ENCODE measurements around the gene SLC9A7. TPM values are rescaled to one million over a fixed set of nuclear protein-coding genes. Genes with fewer than 3 reads are reported as not detected.

SLC9A7 gene
- total and polyA plus RNA-seq, 2 of the 13 experiments (the other 11 are each of a cell fraction or from before 2014, with no cell fraction given), result 5.8 to 7.2 TPM

GRCh38 chrX:46588263-46588662 is 170.7 kb downstream of the SLC9A7 start:
- Histone ChIP-seq H3K36me3 (replicated peaks in 1 of 2; ENCODE audit: control insufficient read depth in 1 of 2, insufficient read depth in 2 of 2, low read length in 2 of 2) (peaks cover 0 to 3% of the 10 kb centered on the region in 2 experiments; a peak in 1 of 5 replicates), H3K9me3 (ENCODE audit: low read length) (no peaks in the 10 kb centered on the region), H3K4me2 (ENCODE audit: low read depth, low read length) (no peak overlapping the region), H3K9ac (ENCODE audit: insufficient read depth, low read depth, low read length) (no peak overlapping the region), H3K27ac (ENCODE audit: extremely low read length, insufficient read depth, low read length) (no peak overlapping the region), H4K20me1 (ENCODE audit: insufficient read depth, low read length) (no peaks in the 10 kb centered on the region), H3K79me2 (ENCODE audit: insufficient read depth, low read length) (no peaks in the 10 kb centered on the region), H3K4me3 (replicated peaks in 1 of 3; ENCODE audit: insufficient read depth in 1 of 3, low read depth in 2 of 3, low read length in 3 of 3) (no peak overlapping the region), H2AFZ (ENCODE audit: low read length) (no peak overlapping the region), H3K27me3 (ENCODE audit: control insufficient read depth in 1 of 2, insufficient read depth in 2 of 2, low read length in 2 of 2) (no peaks in the 10 kb centered on the region), H3K4me1 (ENCODE audit: insufficient read depth, low read length) (0 out of 2 replicates have a peak, but pooled peaks cover 6% of the 10 kb centered on the region)
- 100% methylated on average over 1 of the region's 4 CpGs for WGBS (ENCODE audit: low lambda C conversion rate)
- ChIA-PET POLR2A (no interaction called here), CTCF (ENCODE audit: low intra/inter-chr PET ratio, low total read pairs) (no interaction called here)
- FAIRE-seq, result no peak
- intact Hi-C loops (cut with micrococcal nuclease; ENCODE audit: unreplicated experiment) (no loop called here), in situ Hi-C loops (cut with HindIII; ENCODE audit: extremely low pct_ligation_motif_present, low pct_unique_long_range_greater_than_20kb) (no loop called here)
- ATAC-seq, result no peak
- BruUV-seq (replicated peaks), result no TSS peak
- TF ChIP-seq NR1H2 (CRISPR knock-in tag; IDR thresholded peaks at IDR 0.05; ENCODE audit: borderline replicate concordance, low read depth) (no peak), PRDM10 (CRISPR knock-in tag; IDR thresholded peaks at IDR 0.05; ENCODE audit: low read depth) (no peak), ZNF549 (CRISPR knock-in tag; IDR thresholded peaks at IDR 0.05) (no peak), U2AF1 (optimal IDR thresholded peaks at IDR 0.05; ENCODE audit: low read depth, low read length) (no peak)
- DNase-seq (ENCODE audit: low spot score), result no peak

GRCh38 chrX:46587753-46588171 is 171.2 kb downstream of the SLC9A7 start:
- ATAC-seq, result no peak
- TF ChIP-seq ZBTB37 (CRISPR knock-in tag; IDR thresholded peaks at IDR 0.05) (no peak), ZNF720 (CRISPR knock-in tag; IDR thresholded peaks at IDR 0.05) (no peak), HOXA5 (CRISPR knock-in tag; IDR thresholded peaks at IDR 0.05) (no peak), PHF20 (CRISPR knock-in tag; IDR thresholded peaks at IDR 0.05) (no peak), NR1H2 (CRISPR knock-in tag; IDR thresholded peaks at IDR 0.05; ENCODE audit: borderline replicate concordance, low read depth) (no peak), ZNF7 (CRISPR knock-in tag; IDR thresholded peaks at IDR 0.05) (no peak), MNT (IDR thresholded peaks at IDR 0.05) (no peak), TFAP4 (IDR thresholded peaks at IDR 0.05; ENCODE audit: borderline replicate concordance, low read depth) (no peak), ZNF17 (CRISPR knock-in tag; IDR thresholded peaks at IDR 0.05) (no peak)

More at GRCh38 chrX:46587753-46588171, 171.2 kb downstream of the SLC9A7 start:
- Histone ChIP-seq H3K9me3 (ENCODE audit: low read length) (no peaks in the 10 kb centered on the region), H2AFZ (ENCODE audit: low read length) (no peak overlapping the region), H3K4me1 (ENCODE audit: insufficient read depth, low read length) (0 out of 2 replicates have a peak, but pooled peaks cover 9% of the 10 kb centered on the region), H3K79me2 (ENCODE audit: insufficient read depth, low read length) (no peaks in the 10 kb centered on the region), H3K4me3 (replicated peaks in 1 of 3; ENCODE audit: insufficient read depth in 1 of 3, low read depth in 2 of 3, low read length in 3 of 3) (no peak overlapping the region), H3K36me3 (replicated peaks in 1 of 2; ENCODE audit: control insufficient read depth in 1 of 2, insufficient read depth in 2 of 2, low read length in 2 of 2) (peaks cover 0 to 3% of the 10 kb centered on the region in 2 experiments; a peak in 1 of 5 replicates), H4K20me1 (ENCODE audit: insufficient read depth, low read length) (no peaks in the 10 kb centered on the region), H3K4me2 (ENCODE audit: low read depth, low read length) (no peak overlapping the region), H3K27me3 (ENCODE audit: control insufficient read depth in 1 of 2, insufficient read depth in 2 of 2, low read length in 2 of 2) (no peaks in the 10 kb centered on the region), H3K9ac (ENCODE audit: insufficient read depth, low read depth, low read length) (no peak overlapping the region), H3K27ac (ENCODE audit: extremely low read length, insufficient read depth, low read length) (no peak overlapping the region)
- FAIRE-seq (no peak), DNase-seq (ENCODE audit: low spot score) (no peak)
- BruUV-seq (replicated peaks), result no TSS peak
- intact Hi-C loops (cut with micrococcal nuclease; ENCODE audit: unreplicated experiment), result no loop called here
- in situ Hi-C loops (cut with HindIII; ENCODE audit: extremely low pct_ligation_motif_present, low pct_unique_long_range_greater_than_20kb), result no loop called here
- ChIA-PET CTCF (ENCODE audit: low intra/inter-chr PET ratio, low total read pairs) (no interaction called here), POLR2A (no interaction called here)
- WGBS (ENCODE audit: low lambda C conversion rate), result 75% methylated on average over 5 of the region's 5 CpGs

Data from HepG2 (cell line).